PFSK-1 (cell line): ENCODE results near the gene B4GALNT4.

ENCODE experiments used
- FOXP2 ChIP-seq: optimal IDR thresholded peaks from 2 replicates; pipeline ENCODE3; 2011; ENCODE audit warnings: borderline replicate concordance, control low read depth, inconsistent platforms; ENCODE audit not compliant: insufficient read depth; ENCODE audit errors: extremely low read length, extremely low read depth
- POLR2AphosphoS5 ChIP-seq: IDR thresholded peaks from 2 replicates; pipeline ENCODE4 v1.6.1; 2012; ENCODE audit warnings: low read depth, mild to moderate bottlenecking, control low read depth, low read length, moderate library complexity
- SIN3A ChIP-seq: IDR thresholded peaks from 2 replicates; pipeline ENCODE4 v1.6.1; 2012; ENCODE audit warnings: mild to moderate bottlenecking, low read length, moderate library complexity, borderline replicate concordance; ENCODE audit not compliant: insufficient read depth
- TAF1 ChIP-seq: IDR thresholded peaks from 2 replicates; pipeline ENCODE4 v1.6.1; 2012; ENCODE audit warnings: low read length, control low read depth, borderline replicate concordance; ENCODE audit not compliant: insufficient read depth
- TF ChIP-seq, protein P1 (sequence below), 2 experiments: IDR thresholded peaks; 2 replicates each; pipeline versions ENCODE4 v1.6.1 to v1.8.0; 2011 to 2012; ENCODE audit warnings: low read depth in 2 of 2, low read length in 2 of 2, control low read depth in 1 of 2, inconsistent platforms in 1 of 2, mild to moderate bottlenecking in 1 of 2, moderate library complexity in 1 of 2; ENCODE audit not compliant: insufficient read depth in 1 of 2

DNA sequence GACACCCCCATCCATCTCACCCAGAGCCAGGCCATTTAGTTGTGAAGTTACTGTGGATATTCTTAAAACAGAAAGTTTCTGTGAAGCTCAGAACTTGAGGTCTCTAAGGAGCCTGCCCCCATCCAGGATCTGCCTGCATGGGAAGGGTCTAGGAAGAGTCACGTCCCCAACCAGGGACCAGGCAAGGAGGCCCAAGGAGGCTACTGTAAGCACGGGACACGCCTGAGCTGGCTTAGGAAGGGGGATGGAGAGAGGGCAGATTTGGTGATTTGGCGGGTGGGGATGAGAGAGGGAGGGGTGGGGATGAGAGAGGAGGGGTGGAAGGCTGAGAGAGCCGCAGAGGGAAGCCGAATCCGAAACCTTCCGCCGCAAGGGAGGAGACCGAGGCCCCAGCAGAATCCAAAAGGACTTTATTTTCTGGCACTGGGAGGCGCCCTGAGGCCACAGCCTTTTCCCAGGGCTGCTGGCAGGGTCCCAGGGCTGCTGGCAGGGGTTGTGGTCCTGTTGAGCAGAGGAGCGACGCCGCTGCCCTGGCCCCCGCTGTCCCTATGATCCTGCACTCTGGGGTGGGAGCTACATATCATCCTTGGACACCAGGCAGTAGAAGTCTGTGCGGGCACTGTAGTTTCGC is 36.1 kb downstream of the B4GALNT4 start:
- TF ChIP-seq POLR2AphosphoS5 (no peak), TAF1 (no peak), SIN3A (no peak), FOXP2 (no peak)
- TF ChIP-seq, protein P1, sequence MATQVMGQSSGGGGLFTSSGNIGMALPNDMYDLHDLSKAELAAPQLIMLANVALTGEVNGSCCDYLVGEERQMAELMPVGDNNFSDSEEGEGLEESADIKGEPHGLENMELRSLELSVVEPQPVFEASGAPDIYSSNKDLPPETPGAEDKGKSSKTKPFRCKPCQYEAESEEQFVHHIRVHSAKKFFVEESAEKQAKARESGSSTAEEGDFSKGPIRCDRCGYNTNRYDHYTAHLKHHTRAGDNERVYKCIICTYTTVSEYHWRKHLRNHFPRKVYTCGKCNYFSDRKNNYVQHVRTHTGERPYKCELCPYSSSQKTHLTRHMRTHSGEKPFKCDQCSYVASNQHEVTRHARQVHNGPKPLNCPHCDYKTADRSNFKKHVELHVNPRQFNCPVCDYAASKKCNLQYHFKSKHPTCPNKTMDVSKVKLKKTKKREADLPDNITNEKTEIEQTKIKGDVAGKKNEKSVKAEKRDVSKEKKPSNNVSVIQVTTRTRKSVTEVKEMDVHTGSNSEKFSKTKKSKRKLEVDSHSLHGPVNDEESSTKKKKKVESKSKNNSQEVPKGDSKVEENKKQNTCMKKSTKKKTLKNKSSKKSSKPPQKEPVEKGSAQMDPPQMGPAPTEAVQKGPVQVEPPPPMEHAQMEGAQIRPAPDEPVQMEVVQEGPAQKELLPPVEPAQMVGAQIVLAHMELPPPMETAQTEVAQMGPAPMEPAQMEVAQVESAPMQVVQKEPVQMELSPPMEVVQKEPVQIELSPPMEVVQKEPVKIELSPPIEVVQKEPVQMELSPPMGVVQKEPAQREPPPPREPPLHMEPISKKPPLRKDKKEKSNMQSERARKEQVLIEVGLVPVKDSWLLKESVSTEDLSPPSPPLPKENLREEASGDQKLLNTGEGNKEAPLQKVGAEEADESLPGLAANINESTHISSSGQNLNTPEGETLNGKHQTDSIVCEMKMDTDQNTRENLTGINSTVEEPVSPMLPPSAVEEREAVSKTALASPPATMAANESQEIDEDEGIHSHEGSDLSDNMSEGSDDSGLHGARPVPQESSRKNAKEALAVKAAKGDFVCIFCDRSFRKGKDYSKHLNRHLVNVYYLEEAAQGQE (IDR thresholded peaks at IDR 0.05; ENCODE audit: insufficient read depth in 1 of 2, low read depth in 2 of 2, low read length in 2 of 2), result no peak
